NCI-H774 (cell line): Measurements from ENCODE around the gene BCL2L13.

Experiments used
- DNase-seq: peaks from one replicate; lab custom pipeline; 2025; lab: John Stamatoyannopoulos, UW

Gene BCL2L13

GRCh38 chr22:17779286-17780115, 140.9 kb downstream of the BCL2L13 start:
- no peak for DNase-seq

DNA sequence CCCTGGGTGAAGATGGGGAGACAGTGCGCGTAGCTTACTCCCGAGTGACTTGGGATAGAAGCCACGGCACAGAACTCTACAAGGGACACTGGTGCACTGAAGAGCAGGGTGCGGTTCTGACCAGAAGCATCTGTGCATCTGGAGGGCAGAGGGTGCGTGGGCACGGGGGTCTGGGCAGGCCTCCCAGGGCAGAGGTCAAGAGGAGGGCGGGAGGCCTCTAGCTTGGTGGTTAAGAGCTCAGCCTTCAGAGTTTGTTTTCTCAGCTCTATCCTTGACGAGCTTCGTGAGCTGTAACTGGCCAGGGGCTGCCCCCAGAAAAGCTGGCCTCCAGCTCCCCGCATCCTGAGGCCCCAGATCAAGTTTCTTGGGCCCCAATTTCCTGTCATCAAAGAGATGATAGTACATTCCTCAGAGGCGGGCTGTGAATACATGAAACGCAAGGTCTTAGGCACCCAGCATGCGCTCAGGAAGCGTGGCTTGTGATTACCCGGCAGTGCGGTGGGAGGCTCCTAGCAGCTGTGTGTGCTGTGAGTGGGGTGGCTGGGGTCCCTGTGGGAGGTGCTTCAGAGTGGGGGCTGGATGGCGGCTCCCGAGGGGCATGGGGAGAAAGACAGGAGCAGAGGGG, 141.7 kb downstream of the BCL2L13 start:
- no peak for DNase-seq
